Dedifferentiated amniotic fluid mesenchymal stem cell (primary cell): Measurements from ENCODE around the gene GALNT10.
"Not testable (repeated sequence)": the region's sequence is repeated elsewhere in the genome, so short reads cannot be mapped to it uniquely, and the experiment has no call there.

Experiments
- DNase-seq: peaks from one replicate; pipeline ENCODE4 v3.0.0-alpha.2; 2016; ENCODE audit errors: extremely low spot score

Gene GALNT10

DNA sequence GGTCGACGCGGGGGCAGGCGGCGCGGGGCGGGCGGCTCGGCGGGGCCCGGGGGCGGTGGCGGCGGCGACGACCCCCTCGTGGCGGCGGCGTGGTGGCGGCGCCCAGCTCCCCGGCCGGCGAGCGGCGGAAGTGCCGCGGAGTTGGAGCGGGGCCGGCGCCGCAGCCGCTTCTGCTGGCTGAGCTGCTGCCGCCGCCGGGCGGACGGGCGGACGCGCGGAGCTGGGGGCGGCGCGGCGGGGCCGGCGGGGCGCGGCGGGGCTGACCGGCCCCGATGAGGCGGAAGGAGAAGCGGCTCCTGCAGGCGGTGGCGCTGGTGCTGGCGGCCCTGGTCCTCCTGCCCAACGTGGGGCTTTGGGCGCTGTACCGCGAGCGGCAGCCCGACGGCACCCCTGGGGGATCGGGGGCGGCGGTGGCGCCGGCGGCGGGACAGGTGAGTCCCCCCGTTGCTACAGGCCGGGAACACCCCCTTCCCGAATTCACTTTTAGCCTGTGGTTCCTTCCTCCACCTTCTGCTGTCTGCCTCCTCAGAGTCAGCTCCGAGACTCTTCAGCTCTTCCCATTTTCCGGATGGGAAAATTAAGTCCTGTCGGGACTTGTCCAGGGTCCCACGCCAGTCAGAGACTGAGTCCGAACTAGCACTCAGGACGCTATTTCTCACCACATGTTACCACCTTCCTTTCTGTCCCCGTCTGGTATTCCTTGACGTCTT lies at the start of gene GALNT10:
TSS of gene GALNT10 (plus strand) at position 139 of the 710 bp plus-strand sequence. CDS start at position 273, 134 bp downstream.
- DNase-seq: peak; percentile 31

GRCh38 chr5:154141745-154142221 lies 48.8 kb upstream of the GALNT10 start:
- no peak for DNase-seq

DNA sequence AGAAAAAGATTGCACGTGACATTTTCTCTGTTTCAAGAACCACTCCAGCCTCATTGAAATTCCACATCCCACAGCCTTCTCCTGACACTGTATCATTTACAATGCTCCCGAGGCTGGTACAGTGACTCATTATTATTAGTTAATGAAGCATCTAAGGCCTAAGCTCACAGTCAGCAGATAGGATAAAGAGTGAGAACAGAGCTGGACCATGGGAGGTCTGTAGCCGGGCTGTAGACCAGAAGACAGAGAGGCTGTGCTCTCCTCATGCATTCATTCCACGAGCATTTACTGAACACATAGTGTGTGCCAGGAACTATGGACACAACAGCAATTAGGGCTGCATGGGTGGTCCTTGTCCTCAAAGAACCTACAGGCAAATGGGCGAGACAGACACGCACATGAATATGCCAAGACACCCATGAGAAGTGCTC lies 47.3 kb upstream of the GALNT10 start:
- no peak for DNase-seq

- DNase-seq: no peak
Observed at GRCh38 chr5:154145268-154145667, 45.3 kb upstream of the GALNT10 start.

DNA sequence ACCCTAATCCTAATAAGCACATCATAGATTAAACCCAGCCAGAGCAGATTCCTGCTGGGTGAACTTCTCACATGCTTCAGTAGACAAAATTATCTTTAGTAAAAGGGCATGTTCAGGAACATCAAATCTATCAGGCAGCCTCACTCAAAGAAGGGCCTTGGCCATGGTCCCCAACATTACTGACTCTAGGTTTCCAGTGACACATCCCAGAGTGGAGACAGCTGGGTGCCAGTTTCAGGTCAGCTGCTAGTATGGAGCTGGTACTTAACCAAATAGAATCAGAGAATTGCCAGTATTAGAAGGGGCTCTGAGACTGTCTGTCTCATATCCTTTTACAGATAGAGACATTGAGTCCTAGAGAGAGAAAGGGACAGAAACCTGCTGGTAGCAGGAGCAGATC lies 44.1 kb upstream of the GALNT10 start:
- DNase-seq: no peak

GRCh38 chr5:154147666-154148065 lies 42.9 kb upstream of the GALNT10 start:
- DNase-seq: no peak

DNA sequence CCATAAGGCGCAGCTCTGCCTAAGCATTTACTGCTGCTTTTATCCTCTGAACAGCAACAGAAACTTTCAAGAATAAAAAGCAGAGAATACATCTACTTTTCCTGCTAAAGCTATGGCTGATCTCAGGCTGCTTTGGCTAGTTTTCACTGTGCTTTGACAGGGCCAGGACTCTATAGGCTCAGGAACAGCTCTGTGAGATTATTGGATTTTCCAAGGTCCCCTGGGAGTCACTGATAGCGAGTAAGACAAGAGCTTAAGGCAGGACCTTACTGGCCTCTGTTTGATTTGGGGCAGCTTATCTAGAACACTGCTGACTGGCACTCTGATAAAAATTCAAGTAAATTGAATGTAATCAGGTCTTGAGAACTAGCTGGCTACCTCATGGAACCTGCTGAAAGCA lies 40.1 kb upstream of the GALNT10 start:
- DNase-seq: not testable (repeated sequence)

GRCh38 chr5:154157483-154158378 lies 32.8 kb upstream of the GALNT10 start:
- DNase-seq: no peak

GRCh38 chr5:154158379-154158737 lies 32.2 kb upstream of the GALNT10 start:
- DNase-seq: no peak

- no peak for DNase-seq
Observed at GRCh38 chr5:154159343-154159742, 31.2 kb upstream of the GALNT10 start.

- DNase-seq: no peak
Observed at GRCh38 chr5:154162539-154163151, 27.9 kb upstream of the GALNT10 start.

DNA sequence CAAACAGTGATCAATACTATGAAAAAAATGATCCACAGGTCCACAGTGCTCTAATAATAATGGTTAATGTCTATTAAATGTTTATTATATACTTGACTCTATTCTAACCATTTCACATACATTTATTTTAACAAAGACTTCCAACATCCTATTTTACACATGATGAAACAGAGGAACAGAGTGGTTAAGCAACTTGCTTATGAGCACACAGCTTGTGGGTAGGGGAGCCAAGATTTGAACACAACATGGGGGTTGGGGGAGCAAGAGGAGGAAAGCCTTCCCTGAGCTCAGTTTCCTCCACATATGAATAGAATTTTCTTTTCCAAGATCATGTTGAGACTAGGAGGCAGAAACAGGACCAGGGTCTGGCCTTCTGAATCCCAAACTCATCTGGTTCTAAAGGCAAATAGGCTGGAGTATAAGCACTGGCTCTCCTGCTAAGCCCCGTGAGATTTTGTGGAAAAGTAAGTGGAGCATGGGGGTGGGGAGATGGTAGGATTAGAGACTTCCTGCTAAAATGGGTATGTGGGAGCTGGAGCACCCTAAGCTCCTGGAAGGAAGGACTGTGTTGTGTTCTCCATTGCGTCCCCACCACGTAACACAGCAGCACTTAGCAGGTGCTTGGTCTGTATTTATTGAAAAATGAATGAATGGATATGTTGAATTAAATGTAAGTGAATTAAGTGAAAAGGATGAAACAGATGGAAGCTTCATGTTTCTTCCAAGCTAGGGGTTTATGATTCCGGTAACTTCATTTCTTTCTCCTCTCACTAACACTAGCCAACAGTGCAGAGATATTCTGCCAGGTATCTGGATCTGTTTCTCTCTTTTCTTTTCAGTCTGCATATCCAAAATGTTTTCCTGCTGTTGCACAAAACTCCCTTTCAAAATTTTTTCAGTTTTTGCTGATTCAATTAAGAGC lies 26.9 kb upstream of the GALNT10 start:
- DNase-seq: no peak

DNA sequence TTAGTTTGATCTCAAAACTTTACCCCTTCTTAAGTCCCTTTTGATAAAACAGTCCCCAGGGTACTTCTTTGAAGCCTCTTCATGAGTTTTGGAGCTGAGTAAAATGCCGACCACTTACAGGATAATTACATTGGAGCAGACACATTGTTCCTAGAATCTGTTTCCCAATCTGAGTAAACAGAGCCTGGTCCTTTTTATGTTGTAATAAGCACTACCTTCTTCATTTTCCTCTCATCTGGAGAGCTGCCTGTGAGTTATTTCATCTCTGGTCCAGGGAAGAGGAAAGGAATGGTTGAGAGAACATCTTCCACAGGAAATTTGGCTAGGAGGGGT lies 26.3 kb upstream of the GALNT10 start:
- DNase-seq: no peak

DNA sequence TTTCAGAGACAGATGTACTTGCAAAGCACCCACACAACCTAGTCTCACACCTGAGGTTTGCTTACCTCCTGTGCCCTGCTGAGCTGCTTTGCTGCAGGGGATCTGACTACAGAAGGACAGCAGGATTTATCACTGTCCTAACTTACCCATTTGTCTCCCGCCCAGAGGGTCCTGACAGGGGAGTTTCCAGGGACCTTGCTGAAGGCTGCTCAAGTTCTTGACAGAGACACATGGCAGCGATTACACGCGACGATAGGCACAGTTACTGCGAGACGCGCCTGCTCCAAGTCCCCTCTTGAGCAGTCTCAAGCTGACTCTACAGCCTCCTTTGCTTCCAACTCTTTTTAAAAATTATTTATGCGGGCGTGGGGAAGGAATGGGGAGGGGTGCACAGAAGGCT lies 24.6 kb upstream of the GALNT10 start:
- no peak for DNase-seq

DNA sequence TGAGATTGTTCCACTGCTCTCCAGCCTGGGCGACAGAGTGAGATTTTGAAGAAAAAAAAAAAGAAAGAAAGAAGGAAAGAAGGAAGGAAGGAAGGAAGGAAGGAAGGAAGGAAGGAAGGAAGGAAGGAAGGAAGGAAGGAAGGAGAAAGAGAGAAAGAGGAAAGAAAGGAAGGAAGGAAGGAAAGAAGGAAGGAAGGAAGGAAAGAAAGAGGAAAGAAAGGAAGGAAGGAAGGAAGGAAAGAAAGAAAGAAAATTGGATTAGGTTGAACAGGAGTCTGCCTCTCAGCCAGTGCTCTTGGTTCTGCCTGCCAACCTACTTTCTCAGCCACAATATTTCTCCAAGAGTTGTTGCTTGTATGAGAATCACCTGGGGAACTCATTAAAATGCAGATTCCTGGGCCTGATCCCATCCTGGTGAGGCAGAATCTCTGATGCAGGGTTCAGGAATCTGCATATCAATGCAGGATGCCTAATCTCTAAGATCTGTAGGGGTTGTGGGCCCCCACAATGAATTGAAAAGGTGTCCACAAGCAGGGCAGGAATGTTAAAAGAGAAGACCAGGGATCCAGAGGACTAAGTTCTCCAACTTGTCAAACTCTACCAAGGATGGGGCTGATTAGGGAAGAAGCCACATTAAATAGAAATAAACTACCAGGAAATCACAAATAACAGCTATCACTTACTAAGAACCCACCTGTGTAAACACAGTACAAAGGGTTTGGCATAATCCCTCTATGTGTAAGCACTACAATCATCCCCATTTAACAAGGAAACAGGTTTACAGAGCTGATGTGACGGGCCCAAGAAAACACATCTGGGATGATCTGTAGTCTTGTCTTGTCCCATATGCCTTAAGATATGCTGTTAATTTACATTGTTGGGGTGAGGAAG lies 23.4 kb upstream of the GALNT10 start:
- DNase-seq: no peak

- no peak for DNase-seq
Observed at GRCh38 chr5:154168395-154168794, 22.1 kb upstream of the GALNT10 start.

GRCh38 chr5:154172785-154173184 lies 17.7 kb upstream of the GALNT10 start:
- DNase-seq: no peak

- DNase-seq: no peak
Observed at GRCh38 chr5:154174091-154174490, 16.4 kb upstream of the GALNT10 start.

DNA sequence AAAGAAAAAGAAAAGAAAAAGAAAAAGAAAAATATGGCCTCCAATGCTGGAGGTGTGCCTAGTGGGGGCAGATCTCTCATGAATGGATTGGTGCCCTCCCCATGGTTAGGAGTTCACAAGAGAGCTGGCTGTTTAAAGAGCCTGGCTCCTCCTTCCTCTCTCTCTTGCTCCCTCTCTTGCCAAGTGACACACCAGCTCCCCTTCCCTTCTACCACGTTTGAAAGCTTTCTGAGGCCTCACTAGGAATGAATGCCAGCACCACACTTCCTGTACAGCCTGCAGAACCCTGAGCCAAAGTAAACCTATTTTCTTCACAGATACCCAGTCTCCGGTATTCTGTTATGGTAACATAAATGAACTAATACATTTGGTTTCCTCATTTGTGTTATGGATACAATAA lies 14.4 kb upstream of the GALNT10 start:
- peak; percentile 23 for DNase-seq

DNA sequence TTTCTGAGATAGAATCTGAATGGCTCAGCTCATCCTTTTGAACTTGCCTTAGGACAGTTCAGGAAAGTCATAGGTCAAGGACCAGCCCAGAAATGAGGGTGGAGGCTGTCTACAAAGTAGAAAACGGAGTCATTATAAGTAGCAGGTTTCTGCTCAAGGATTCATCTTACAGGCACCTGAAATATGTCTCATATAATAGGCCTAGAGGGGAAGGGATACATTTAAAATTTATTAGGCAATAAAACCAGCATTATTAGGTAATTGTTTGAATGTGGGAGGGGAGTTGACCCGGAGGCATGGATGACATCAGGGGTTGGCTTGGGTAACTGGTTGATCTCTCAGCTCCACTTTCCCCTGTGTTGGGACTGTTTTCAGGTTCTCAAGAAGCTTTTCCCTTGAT lies 11.9 kb upstream of the GALNT10 start:
- DNase-seq: no peak
